EL (cell line): ENCODE data around the gene POLR2F.
A peak's percentile ranks its signal among the peaks of the same experiment; 100 is the strongest.
"Not testable (repeated sequence)": the region's sequence is repeated elsewhere in the genome, so short reads cannot be mapped to it uniquely, and the experiment has no call there.

Source experiments
- DNase-seq: peaks from one replicate; pipeline ENCODE4 v3.0.0-alpha.2; 2016

POLR2F gene

GRCh38 chr22:37955825-37956397 lies 2.4 kb downstream of the POLR2F start:
- not testable (repeated sequence) for DNase-seq

- DNase-seq = no peak
Observed at GRCh38 chr22:37957232-37957631, 3.7 kb downstream of the POLR2F start.

- DNase-seq = no peak
Observed at GRCh38 chr22:37959231-37959825, 5.8 kb downstream of the POLR2F start.

- no peak for DNase-seq
Observed at GRCh38 chr22:37961062-37961461, 7.6 kb downstream of the POLR2F start.

GRCh38 chr22:37965940-37966664 lies 12.6 kb downstream of the POLR2F start:
- peak; percentile 24 for DNase-seq

- no peak for DNase-seq
Observed at GRCh38 chr22:37967147-37967546, 13.6 kb downstream of the POLR2F start.

GRCh38 chr22:37967637-37968451 lies 14.3 kb downstream of the POLR2F start:
- no peak for DNase-seq

GRCh38 chr22:37968452-37969251 lies 15.2 kb downstream of the POLR2F start:
- DNase-seq = no peak

GRCh38 chr22:37970864-37971263 lies 17.4 kb downstream of the POLR2F start:
- no peak for DNase-seq

- DNase-seq = no peak
Observed at GRCh38 chr22:37971475-37972434, 18.3 kb downstream of the POLR2F start.

- DNase-seq = no peak
Observed at GRCh38 chr22:37972527-37972926, 19.0 kb downstream of the POLR2F start.

- no peak for DNase-seq
Observed at GRCh38 chr22:37973271-37974170, 20.0 kb downstream of the POLR2F start.

GRCh38 chr22:37975153-37975552 lies 21.7 kb downstream of the POLR2F start:
- no peak for DNase-seq

- DNase-seq = not testable (repeated sequence)
Observed at GRCh38 chr22:37976022-37976421, 22.5 kb downstream of the POLR2F start.

- no peak for DNase-seq
Observed at GRCh38 chr22:37976547-37976946, 23.0 kb downstream of the POLR2F start.

GRCh38 chr22:37979782-37980181 lies 26.3 kb downstream of the POLR2F start:
- DNase-seq = no peak

GRCh38 chr22:37981282-37982011 lies 27.9 kb downstream of the POLR2F start:
- no peak for DNase-seq

- no peak for DNase-seq
Observed at GRCh38 chr22:37982151-37982785, 28.8 kb downstream of the POLR2F start.
